ENCODE measurements around the gene AQR.
A peak's percentile ranks its signal among the peaks of the same experiment; 100 is the strongest.
"Not testable (repeated sequence)": the region's sequence is repeated elsewhere in the genome, so short reads cannot be mapped to it uniquely, and the experiment has no call there.

AQR gene

GRCh38 chr15:34812868-34813365, 156.6 kb downstream of the AQR start:
- DNase-seq (ENCODE audit: low read depth), result not testable (repeated sequence)

GRCh38 chr15:34812369-34812768, 157.2 kb downstream of the AQR start:
- DNase-seq (ENCODE audit: low read depth), result no peak

GRCh38 chr15:34810443-34811129, 159.0 kb downstream of the AQR start:
- peak; percentile 96 for DNase-seq (ENCODE audit: low read depth)

- no peak for DNase-seq (ENCODE audit: low read depth)
These were observed 160.4 kb downstream of the AQR start for GRCh38 chr15:34809186-34809585.

- DNase-seq (ENCODE audit: low read depth), result no peak
These were observed 161.5 kb downstream of the AQR start for GRCh38 chr15:34808016-34808415.

- not testable (repeated sequence) for DNase-seq (ENCODE audit: low read depth)
These were observed 162.3 kb downstream of the AQR start for GRCh38 chr15:34807241-34807640.

- DNase-seq (ENCODE audit: low read depth), result no peak
These were observed 164.8 kb downstream of the AQR start for GRCh38 chr15:34804776-34805175.

GRCh38 chr15:34804113-34804512, 165.4 kb downstream of the AQR start:
- DNase-seq (ENCODE audit: low read depth), result no peak

GRCh38 chr15:34802803-34803750, 166.5 kb downstream of the AQR start:
- no peak for DNase-seq (ENCODE audit: low read depth)

GRCh38 chr15:34802371-34802770, 167.2 kb downstream of the AQR start:
- no peak for DNase-seq (ENCODE audit: low read depth)

All from HS-27A (cell line).